GM19351 (cell line): ENCODE results near the gene CIPC.

Experiments
- ATAC-seq: cut with Tn5 transposase; IDR thresholded peaks from one replicate; pipeline ENCODE4 v1.9.1; 2021; ENCODE audit warnings: mild to moderate bottlenecking, moderate library complexity; ENCODE audit not compliant: unreplicated experiment

The CIPC gene

DNA sequence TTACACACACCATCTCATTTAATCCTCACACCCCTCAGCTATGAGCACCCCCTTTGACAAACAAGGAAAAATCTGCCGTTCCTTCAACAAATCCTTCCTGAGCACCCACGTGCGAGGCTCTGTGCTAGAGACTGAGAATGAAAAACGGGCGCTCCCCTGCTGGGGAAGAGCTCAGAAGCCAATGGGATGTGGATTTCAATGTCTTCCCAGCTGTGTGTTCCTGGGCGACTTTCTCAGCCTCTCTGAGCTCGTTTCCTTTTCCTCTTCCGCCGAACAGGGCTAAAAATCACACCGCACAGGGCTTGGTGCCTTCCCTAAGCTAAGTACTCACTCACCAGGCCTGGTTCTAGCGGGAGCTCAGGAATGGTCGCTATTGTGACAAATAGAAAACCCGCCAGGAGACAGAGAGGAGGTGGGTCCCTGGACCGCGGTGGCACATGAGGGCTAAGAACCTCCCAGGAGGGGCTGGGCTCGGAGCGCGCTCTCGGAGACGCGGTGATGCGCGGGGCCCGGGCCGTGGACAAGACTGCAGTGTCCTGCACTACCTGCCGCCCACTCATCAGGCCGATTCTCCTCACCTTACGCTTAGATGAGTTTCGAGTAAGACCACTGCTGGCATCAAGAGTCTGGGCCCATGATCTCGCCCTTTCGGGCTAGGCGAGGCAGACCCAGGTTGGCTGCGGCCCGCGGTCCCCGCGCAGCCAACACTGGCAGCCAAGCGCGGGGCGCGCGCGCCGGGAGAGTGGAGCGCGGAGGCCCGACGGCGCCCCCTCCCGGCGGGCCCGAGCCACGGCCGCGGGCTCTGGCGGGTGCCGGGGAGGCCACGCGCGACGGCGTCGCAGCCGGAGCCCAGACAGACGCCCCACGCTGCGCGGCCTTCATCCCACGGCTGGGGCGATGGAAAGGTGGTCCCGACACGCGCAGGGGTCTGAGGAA is 26.6 kb downstream of the CIPC start:
- no peak for ATAC-seq

DNA sequence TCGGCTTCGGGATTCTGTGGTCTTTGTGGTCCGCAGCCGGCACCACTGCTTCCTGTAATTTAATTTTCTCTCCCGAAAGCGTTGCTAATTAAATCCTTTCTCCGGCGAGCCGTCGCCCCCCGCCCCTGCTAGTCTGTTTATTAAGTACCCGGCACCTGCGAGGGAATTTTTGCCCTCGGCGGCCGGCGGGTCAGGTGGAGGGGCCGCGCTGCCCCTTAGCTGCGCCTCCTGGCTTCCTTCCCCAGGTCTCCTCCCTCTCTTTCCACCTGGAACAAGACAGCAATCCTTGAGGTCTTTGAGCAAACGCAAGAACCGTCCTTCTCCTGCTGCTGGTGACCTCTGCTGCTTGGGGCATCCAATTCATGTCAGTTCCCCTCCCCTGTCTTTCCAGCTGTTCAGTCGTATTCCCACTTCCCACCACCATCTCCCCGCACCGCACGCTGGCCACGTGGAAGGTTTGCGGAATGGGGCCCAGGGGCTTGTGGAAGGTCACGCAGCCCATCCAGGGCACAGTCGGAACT is 27.3 kb downstream of the CIPC start:
- no peak for ATAC-seq

DNA sequence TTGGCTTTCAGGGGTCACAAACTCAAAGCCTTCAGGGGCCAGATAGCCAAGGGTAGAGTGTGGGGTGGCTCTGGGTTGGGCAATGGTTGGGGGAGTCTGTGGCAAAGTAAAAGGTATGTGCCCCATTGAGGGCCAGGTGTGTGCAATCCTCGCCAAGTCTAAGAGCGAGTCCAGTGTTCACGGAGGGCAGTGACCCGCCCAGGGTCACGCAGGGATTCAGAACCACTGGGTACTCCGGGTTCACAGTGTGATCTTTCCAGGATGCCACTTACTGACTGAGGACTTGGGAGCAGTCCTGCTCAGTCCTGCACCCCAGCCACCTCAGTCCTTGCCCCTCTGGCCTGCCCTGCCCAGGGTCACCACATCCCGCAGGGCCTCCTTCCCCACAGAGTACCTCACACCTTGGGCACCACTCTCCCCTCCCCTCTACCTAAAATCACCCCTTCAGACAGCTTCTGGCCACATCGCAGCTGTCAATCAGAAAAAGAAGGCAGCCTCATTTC is 27.8 kb downstream of the CIPC start:
- no peak for ATAC-seq

DNA sequence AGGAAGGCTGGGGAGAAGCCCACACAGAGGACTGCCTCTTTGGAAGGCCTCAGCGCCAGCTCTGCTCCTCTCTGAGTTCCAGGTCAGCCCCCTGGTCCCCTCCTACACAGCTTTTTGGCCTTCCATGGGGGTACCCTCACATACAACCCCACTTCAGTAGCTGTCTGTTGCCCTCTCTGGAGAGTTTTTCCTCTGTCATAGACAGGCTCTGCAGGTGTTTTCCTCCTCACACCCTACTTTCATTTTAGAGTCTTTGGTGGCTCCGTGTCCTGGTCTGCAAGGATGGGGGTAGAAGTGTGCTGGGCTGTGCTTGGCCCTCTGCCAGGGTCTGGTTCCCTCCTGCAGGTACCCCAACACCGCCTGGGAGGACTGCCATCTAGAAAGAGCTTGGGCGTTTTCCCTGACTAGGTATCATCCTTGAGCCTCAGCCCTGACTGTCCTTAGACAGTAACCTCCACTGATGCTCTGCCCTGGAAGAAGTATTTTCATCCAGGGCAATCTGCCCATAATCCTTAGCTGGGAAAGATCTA is 28.5 kb downstream of the CIPC start:
- no peak for ATAC-seq

DNA sequence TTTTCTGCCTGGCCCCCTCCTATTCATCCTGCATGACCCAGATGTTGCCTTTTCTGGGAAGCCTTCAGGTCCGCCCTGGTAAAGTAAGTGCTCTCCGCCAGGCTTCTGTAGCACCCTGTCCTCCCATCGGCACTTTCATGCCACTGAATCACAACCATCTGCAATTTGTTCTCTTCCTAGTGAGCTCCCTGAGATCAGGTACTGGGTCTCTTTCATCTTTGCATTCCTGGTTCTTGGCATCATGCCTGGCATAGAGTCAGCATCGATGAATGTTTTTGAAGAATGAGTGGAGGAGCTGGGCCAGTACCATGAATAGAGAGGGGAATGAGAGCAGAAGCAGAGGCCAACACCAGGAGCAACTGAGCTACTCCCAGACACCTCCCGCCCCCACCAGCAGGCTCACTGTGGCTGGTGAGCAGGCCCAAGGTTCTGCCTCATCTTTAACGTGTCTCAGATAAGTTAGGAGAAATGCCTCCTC is 30.4 kb downstream of the CIPC start:
- no peak for ATAC-seq

DNA sequence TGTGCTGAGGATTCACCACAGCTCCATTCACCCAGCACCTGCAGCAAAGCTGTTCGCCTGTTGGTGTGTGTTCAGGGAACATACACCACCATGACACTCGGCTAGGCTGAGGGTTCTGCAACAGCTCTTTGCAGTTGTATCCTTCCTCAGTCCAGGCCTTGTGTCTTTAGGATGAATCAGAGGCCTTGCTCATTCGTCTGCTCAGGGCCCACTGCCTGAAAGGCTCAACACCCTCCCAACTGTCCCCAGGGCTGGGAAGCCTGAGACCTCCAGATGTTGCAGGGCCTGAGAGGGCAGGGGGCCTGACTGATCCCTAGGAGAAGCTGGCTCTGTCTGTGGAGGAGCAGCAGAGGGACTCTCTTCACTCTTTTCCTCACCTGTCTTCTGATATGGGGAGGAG is 32.3 kb downstream of the CIPC start:
- ATAC-seq, result no peak

DNA sequence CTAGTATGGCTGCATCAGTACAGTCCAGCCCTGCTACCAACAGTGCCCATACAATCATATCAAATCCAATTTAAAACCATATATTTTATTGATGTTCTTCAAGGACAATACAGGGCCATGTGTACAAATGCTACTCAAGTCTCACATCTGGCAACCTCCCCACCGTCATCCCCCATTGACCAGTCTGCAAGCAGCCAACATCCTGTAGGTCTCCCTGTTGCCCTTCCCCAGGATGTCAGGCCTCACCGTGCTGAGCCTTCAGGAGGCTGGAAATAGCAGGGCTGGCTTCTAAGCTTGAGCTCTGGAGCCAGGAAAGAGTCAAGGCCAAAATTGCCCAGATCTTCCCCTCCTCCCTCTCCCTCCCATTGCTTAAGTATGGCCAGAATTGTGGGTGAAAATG is 33.1 kb downstream of the CIPC start:
- ATAC-seq, result no peak

DNA sequence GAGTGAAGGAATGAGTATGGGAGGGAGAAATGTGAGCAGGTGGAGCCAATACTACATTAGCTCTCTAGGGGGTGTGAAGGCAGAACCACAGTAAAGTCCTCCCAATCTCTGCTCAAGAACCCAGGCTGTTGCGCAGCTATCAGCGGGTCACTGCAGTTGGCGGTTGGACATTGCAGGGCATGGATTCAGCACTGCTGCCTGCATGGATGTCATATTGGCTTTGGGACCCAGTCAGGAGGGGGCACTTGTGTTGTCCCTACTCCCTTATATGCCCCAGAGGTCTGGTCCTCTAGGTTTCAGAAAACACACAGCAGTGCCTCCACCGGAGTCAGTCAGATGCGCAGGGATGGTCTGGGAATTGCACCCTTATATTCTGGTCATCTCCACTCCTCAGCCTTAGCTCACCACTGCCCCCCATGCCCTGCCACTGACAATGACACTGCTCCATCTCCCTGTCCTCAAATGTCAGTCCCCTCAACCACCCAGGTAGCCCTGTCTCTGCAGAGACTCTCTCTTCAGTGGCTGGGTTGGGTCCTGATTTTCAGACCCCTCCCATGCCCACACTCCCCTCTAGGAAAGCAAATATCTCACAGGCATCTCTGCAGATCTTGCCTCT is 33.9 kb downstream of the CIPC start:
- ATAC-seq, result no peak

DNA sequence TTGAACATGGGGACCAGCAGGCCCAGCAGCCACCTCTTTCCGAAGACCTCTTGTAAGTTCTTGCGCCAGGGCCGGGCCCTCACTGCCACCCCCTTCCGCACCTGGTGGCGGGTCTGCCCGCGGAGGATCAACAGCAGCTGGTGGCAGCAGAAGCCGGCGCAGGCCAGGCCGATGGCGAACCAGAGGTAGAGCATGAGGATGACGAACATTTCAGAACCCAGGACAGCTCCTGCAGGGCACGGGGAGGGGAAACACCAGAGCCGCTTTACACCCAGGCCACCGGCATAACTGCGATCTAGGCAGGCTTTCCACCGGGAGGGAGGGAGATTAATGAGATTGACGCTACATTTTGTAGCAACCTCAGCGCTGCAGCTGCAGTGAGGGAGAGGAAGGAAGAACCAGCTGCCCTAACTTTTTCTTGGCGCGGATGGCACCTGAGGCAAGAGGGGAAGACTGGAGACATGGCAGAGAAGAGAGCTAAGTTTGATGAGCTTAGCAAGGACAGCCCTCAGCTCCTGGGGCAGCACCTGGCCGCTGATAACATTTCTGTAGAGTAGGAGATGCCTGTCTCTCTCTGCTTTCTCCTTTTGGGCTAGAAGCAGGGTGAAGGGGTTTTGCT is 35.8 kb downstream of the CIPC start:
- peak; percentile 57 for ATAC-seq

DNA sequence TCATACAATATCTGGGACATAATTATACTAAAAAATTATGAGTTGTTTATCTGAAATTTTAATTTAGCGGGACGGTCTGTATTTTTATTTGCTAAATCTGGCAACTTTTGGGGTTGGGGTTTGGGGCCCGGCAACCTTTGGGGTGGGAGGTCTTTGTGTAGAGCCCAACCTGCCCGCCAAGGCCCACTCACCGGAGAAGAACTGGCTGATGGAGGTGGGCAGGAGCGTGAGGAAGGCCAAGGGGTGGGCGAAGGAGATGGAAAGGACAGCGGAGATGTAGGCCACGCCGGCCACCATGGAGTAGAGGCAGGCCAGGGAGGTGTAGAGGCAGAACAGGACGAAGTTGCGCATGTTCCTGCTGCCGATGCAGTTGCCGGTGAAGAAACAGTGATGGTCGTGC is 41.0 kb downstream of the CIPC start:
- ATAC-seq, result no peak

DNA sequence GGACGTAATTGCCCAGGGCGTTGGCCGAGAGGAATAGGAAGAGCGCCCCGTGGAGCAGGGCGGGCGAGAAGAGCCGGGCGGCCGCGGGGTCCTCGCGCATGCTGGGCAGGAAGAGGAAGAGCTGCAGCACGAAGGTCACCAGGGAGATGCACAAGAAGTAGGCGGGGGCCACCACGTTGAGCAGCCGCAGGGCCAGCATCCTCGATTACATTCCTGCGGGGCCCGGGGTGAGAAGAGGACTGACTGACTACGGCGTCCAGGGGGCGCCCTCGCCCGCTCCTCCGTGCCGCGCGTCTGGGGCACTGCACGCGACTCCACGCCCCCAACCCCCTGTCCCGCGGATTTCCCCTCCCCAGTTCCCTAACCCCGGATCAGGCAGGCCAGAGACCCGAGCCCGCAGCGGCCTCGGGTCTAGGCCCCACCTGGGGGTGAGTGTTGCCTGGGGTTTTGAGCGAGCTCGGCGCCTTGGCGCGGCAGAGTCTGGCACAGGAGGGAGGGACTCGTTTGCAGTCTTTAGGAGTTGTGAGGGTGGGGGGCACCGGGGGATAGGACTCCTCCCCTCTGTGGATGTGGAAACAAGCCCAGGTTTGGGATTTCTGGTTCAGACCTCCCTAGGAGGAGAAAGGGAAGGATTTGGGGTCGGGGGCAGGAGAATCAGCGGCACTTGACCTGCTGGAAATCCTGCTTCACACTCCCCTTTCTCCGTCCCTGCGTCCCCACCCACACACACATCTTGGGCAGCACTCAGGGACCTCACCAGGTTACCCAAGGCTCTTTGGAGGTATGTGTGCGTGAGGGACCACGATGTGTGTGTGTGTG is 41.7 kb downstream of the CIPC start:
- no peak for ATAC-seq

DNA sequence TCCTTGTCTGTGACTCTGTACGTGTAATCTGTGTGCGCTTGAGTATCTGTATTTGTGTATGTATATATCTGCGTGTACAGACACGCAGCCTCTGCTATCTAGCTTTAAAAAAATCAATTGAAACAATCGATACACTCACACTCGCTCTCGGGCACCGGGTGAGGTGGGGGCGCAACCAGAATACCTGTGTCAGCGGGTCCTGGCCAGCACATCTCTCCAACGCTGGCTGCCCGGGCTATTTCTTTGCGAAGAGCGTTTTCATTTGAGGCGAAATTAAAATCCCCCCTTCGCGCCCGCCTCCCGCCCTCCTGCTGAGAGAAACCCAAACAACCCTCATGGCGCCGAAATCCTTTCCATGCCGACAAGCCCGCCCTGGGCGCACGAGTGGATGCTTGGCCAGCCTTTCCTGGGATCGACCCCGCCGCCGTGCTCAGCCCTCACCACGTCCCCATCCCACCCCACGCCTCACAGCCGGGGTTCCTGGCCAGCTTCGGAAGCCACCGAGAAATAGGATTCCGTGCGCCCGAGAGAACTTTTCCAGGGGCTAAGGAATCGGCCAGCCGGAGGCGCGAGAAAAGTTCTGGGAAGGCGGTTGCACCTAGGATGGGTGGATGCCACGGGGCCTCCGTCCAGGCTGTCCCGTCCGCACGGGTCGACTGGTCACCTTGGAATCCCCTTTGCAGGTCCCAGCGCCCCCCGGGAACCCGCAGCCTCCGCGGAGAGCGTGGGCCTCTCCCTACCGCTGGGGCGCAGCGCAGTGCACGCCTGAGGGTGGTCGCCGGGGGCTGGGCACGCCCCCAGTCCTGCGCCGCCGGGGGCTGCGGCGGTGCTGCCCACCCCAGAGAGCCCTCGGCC is 42.5 kb downstream of the CIPC start:
- ATAC-seq, result no peak

DNA sequence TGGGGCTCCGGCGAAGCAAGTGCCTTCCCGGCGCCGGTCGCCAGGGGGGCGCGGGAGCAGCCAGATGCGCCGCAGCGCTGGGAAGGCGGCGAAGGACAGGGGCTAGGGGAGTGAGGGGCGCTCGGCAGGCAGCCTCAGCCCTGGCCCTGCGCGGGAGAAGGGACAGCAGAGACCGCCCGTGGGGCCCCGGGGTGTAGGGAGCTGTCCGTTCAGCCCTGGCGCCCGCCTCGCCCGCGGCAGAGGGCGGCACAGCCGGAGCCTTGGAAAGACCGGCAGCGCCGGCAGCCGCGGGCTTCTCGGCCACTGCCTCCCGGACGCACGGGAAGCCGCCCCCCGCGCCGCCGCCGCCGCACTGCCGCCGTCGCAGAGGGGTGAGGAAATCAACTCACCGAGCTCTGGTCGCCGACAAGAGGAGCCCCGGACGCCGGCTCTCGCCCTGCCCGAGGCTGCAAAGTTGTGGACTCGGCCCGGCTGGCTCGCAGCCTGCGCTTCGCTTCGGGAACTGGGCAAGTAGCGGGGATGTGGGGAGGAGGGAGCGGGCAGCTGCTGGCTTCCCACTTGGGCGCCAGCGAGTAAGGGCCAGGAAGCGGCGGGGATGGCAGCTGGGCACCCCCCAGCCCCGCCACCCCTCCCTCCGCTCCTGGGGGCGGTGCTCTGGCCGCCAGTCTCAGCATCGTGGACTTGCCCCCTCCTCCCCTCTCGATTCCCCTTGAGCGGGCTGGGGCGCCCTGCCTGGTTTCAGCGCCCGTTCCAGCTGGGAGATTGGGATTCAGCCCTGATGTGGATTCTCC is 43.4 kb downstream of the CIPC start, which contains the start of gene ZDHHC22:
TSS of gene ZDHHC22 (minus strand) at position 578 of the 791 bp plus-strand sequence. CDS start 2,053 bp downstream, outside the sequence.
- no peak for ATAC-seq

DNA sequence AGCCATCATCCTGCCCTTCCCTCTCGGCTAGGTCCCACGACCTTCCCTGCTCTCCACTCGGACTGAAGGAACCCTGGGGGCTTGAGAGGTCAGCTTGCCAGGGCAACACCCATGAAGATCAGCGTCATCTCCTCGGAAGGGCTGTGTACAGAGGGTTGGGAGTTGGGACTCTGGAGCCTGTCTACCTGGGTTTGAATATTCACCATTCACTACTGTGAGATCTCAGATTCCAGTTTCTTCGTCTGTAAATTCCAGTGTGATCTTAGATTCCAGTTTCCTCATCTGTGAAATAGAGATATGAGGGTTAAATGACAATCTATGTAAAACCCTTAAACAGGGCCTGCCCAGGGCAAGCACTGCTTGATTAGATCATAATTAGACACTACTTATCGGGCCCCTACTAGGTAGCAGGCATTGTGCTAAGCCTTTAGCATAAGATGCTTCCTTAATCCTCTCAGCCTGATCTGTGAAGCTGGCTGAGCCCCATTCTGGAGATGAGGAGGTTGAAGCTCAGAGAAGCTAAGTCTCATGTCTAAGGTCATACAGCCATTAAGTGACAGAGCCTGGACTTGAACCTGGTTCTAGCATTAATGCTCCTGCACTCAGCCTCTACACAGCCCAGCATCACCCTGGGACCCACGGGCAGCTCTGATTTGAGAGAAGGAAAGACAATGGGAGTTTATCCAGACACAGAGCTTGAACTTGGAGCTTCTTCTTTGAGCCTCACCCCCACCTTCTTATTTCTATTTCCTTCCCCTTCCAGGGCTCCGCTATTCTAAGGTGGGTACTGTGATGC is 44.1 kb downstream of the CIPC start:
- ATAC-seq, result no peak

DNA sequence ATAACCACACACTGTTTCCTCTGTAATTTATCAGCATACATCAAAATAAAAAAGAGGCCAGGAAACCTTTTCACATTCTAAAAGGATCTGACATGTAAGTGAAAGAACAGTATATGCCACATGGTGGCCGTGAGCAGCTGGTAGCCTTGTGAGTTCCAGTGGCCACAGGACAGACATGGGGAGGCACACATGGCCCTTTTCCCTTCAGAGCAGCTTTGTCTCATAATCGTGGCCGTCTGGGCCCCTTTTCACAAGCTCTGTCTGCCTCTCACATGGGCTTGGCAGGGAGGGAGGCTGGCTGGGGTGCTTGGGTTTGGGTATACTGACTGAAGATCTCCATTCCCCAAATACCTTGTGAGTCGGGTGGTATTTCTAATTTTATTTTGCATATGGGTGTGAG is 45.0 kb downstream of the CIPC start:
- no peak for ATAC-seq

DNA sequence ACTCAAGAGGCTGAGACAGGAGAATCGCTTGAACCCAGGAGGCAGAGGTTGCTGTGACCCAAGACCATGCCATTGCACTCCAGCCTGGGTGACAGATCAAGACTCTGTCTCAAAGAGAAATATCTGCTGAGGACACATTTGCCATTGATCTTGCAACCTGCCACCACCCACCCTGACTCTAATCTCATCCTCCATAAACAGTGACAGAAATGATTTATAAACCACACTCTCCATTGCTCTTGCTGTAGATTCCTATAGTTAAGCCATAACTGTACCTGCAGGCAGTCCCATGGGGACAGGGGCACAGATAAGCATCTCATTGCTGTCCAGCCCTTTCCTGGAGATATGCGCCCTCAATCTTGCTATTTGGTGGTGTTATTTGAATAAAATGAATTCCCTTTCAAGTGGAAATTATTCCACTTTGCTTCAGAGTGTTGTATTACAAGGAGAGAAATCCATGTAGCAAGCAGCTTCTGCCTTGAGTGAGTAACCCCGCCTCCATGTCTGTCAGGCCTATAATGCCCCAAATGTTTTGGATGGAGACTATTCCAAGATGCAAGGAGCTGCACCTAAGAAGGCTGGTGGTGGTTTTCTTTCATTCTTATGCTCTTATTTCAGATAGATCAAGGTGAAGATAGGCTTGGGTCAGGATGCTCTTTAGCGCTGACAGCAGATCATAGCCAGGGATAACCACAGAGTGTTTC is 46.5 kb downstream of the CIPC start:
- ATAC-seq, result no peak
